ENCODE measurements around the gene CACNG5. TPM values are rescaled to one million over a fixed set of nuclear protein-coding genes. Genes with fewer than 3 reads are reported as not detected.

The CACNG5 gene
- total and polyA plus RNA-seq, 2 experiments from 2014 or later: 1.8 to 3.3 TPM

DNA sequence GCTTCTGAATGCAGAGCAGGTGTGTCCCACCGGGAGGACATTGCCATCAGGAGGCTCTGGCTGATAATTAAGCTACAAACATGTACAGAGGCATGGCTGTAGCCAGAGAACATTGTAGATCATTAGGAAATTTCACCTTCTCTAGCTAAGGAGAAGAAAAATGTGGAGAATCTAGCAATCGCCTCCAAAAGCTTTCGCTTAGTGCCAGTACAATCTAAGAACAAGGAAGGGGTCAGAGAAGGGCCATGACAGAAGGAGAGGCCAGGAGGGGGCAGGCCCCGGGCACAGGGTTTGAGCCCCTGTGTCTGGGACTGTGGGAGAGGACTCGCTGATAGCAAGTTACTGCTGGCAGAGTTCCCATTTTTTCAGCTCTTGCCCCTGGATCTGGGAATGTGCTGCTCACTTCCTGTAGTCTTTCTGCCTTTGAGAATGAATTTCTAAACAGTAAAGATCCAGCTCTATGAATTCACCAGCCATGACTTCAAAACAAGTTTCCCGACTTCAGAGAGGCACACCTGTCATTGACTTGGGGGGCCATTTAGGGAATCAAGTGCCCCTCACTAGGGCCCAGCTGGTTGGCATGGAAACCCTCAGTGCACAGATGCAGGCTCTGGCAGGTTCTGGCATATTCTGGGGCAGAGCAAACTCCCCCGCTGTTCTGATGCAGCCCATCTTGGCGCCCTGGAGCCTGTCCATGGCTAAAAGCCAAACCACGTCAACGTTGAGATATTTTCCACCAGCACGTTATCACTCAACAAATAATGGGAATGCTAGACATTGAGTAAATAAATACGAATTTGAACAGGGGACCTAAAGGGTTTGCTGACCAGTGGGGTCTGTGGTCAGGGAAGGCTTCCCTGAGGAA lies 70.1 kb downstream of the CACNG5 start (continued):
- TF ChIP-seq, protein P1, sequence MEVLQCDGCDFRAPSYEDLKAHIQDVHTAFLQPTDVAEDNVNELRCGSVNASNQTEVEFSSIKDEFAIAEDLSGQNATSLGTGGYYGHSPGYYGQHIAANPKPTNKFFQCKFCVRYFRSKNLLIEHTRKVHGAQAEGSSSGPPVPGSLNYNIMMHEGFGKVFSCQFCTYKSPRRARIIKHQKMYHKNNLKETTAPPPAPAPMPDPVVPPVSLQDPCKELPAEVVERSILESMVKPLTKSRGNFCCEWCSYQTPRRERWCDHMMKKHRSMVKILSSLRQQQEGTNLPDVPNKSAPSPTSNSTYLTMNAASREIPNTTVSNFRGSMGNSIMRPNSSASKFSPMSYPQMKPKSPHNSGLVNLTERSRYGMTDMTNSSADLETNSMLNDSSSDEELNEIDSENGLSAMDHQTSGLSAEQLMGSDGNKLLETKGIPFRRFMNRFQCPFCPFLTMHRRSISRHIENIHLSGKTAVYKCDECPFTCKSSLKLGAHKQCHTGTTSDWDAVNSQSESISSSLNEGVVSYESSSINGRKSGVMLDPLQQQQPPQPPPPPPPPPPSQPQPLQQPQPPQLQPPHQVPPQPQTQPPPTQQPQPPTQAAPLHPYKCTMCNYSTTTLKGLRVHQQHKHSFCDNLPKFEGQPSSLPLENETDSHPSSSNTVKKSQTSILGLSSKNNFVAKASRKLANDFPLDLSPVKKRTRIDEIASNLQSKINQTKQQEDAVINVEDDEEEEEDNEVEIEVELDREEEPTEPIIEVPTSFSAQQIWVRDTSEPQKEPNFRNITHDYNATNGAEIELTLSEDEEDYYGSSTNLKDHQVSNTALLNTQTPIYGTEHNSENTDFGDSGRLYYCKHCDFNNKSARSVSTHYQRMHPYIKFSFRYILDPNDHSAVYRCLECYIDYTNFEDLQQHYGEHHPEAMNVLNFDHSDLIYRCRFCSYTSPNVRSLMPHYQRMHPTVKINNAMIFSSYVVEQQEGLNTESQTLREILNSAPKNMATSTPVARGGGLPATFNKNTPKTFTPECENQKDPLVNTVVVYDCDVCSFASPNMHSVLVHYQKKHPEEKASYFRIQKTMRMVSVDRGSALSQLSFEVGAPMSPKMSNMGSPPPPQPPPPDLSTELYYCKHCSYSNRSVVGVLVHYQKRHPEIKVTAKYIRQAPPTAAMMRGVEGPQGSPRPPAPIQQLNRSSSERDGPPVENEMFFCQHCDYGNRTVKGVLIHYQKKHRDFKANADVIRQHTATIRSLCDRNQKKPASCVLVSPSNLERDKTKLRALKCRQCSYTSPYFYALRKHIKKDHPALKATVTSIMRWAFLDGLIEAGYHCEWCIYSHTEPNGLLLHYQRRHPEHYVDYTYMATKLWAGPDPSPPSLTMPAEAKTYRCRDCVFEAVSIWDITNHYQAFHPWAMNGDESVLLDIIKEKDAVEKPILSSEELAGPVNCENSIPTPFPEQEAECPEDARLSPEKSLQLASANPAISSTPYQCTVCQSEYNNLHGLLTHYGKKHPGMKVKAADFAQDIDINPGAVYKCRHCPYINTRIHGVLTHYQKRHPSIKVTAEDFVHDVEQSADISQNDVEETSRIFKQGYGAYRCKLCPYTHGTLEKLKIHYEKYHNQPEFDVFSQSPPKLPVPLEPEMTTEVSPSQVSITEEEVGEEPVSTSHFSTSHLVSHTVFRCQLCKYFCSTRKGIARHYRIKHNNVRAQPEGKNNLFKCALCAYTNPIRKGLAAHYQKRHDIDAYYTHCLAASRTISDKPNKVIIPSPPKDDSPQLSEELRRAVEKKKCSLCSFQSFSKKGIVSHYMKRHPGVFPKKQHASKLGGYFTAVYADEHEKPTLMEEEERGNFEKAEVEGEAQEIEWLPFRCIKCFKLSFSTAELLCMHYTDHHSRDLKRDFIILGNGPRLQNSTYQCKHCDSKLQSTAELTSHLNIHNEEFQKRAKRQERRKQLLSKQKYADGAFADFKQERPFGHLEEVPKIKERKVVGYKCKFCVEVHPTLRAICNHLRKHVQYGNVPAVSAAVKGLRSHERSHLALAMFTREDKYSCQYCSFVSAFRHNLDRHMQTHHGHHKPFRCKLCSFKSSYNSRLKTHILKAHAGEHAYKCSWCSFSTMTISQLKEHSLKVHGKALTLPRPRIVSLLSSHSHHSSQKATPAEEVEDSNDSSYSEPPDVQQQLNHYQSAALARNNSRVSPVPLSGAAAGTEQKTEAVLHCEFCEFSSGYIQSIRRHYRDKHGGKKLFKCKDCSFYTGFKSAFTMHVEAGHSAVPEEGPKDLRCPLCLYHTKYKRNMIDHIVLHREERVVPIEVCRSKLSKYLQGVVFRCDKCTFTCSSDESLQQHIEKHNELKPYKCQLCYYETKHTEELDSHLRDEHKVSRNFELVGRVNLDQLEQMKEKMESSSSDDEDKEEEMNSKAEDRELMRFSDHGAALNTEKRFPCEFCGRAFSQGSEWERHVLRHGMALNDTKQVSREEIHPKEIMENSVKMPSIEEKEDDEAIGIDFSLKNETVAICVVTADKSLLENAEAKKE (CRISPR knock-in tag; IDR thresholded peaks at IDR 0.05): no peak
- TF ChIP-seq NANOG (IDR thresholded peaks at IDR 0.05; ENCODE audit: borderline replicate concordance): no peak
- TF ChIP-seq EZH2phosphoT487 (IDR thresholded peaks at IDR 0.05; ENCODE audit: unreplicated experiment): no peak
- TF ChIP-seq ZNF331 (CRISPR knock-in tag; IDR thresholded peaks at IDR 0.05; ENCODE audit: low read depth): no peak
- TF ChIP-seq STAT1 (IDR thresholded peaks at IDR 0.05; ENCODE audit: unreplicated experiment): no peak

DNA sequence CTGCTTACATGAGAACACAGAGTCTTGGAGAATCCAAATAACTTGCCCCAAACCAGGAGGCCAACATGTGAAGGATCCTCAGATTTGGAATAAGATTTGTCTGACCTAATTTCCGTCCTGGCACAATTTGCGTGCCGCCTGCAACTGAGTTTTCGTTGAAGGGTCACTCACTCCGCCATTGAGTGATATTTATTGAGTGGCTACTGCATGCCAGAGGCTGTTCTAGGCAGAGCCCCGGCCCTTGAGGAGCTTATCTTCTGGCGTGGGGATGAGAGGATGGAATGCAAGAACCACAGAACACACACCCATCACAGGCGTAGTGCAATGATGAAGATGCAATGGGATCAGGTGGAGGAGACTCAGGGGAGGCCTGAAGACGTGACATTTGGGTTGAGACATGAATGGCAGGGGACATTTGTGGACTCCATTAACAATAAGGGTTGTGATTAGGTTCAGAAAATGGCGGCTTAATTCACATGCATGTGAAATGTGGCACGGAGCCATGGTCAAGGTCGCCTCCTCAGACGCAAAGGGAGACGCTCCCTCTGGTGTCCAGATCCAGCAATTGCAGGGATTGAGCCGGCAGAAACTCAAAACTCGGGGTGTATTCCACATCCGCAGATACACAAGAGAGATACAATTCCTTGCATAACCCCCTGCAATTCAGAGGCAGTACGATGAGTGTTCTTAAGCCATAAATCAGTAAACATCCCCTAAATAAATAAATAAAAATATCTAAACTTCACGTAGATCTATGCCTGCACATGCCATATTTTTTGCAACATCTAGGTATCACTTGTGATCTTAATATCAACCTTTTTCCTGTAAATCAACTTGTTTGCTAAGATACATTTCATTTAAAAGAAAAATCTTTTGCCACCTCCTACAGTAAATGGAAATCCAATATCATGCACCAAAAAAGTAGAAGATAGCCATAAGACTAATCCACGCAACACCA lies 71.7 kb downstream of the CACNG5 start:
- Histone ChIP-seq H3K9me2 (ENCODE audit: insufficient read depth) (peaks cover 6% of the 10 kb centered on the region; the same call in 1 of the 2 replicates), H4K20me1 (replicated peaks; ENCODE audit: insufficient read depth) (no peaks in the 10 kb centered on the region), H3K27ac (ENCODE audit: low read depth) (no peak overlapping the region), H3K4me3 (no peak overlapping the region), H3K36me3 (ENCODE audit: insufficient read depth) (no peaks in the 10 kb centered on the region), H3K4me2 (no peak overlapping the region), H3K79me2 (replicated peaks; ENCODE audit: insufficient read depth) (no peaks in the 10 kb centered on the region), H3K27me3 (ENCODE audit: insufficient read depth) (no peaks in the 10 kb centered on the region), H3K4me1 (ENCODE audit: insufficient read depth) (no peaks in the 10 kb centered on the region), H3F3A (replicated peaks; ENCODE audit: low read depth) (no peaks in the 10 kb centered on the region), H2AFZ (peak overlapping the region; percentile 95)
- Mint-ChIP-seq H3K27ac (no peak overlapping the region), H3K4me3 (no peak overlapping the region), H3K27me3 (ENCODE audit: insufficient read depth, low read depth, poor library complexity) (peaks cover 11% of the 10 kb centered on the region), H3K36me3 (ENCODE audit: low read depth) (no peaks in the 10 kb centered on the region), H3K4me1 (peaks cover 3% of the 10 kb centered on the region; the same call in 1 of the 3 replicates), H3K9me3 (no peaks in the 10 kb centered on the region)
- peak; percentile 87 for DNase-seq (ENCODE audit: low spot score)
- peak; percentile 76 for ATAC-seq
- TF ChIP-seq ZNF114 (CRISPR knock-in tag; IDR thresholded peaks at IDR 0.05): no peak
- TF ChIP-seq, protein P2, sequence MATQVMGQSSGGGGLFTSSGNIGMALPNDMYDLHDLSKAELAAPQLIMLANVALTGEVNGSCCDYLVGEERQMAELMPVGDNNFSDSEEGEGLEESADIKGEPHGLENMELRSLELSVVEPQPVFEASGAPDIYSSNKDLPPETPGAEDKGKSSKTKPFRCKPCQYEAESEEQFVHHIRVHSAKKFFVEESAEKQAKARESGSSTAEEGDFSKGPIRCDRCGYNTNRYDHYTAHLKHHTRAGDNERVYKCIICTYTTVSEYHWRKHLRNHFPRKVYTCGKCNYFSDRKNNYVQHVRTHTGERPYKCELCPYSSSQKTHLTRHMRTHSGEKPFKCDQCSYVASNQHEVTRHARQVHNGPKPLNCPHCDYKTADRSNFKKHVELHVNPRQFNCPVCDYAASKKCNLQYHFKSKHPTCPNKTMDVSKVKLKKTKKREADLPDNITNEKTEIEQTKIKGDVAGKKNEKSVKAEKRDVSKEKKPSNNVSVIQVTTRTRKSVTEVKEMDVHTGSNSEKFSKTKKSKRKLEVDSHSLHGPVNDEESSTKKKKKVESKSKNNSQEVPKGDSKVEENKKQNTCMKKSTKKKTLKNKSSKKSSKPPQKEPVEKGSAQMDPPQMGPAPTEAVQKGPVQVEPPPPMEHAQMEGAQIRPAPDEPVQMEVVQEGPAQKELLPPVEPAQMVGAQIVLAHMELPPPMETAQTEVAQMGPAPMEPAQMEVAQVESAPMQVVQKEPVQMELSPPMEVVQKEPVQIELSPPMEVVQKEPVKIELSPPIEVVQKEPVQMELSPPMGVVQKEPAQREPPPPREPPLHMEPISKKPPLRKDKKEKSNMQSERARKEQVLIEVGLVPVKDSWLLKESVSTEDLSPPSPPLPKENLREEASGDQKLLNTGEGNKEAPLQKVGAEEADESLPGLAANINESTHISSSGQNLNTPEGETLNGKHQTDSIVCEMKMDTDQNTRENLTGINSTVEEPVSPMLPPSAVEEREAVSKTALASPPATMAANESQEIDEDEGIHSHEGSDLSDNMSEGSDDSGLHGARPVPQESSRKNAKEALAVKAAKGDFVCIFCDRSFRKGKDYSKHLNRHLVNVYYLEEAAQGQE (IDR thresholded peaks at IDR 0.05; ENCODE audit: unreplicated experiment): no peak
- TF ChIP-seq, protein P3, sequence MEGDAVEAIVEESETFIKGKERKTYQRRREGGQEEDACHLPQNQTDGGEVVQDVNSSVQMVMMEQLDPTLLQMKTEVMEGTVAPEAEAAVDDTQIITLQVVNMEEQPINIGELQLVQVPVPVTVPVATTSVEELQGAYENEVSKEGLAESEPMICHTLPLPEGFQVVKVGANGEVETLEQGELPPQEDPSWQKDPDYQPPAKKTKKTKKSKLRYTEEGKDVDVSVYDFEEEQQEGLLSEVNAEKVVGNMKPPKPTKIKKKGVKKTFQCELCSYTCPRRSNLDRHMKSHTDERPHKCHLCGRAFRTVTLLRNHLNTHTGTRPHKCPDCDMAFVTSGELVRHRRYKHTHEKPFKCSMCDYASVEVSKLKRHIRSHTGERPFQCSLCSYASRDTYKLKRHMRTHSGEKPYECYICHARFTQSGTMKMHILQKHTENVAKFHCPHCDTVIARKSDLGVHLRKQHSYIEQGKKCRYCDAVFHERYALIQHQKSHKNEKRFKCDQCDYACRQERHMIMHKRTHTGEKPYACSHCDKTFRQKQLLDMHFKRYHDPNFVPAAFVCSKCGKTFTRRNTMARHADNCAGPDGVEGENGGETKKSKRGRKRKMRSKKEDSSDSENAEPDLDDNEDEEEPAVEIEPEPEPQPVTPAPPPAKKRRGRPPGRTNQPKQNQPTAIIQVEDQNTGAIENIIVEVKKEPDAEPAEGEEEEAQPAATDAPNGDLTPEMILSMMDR (conservative IDR thresholded peaks at IDR 0.05; ENCODE audit: low read depth in 2 of 2): peak; percentile 85 to 93

All from GM23338 (cell line).